K562 (cell line): ENCODE results near the gene PURA. TPM values are rescaled to one million over a fixed set of nuclear protein-coding genes. Genes with fewer than 3 reads are reported as not detected.
A peak's percentile ranks its signal among the peaks of the same experiment; 100 is the strongest.

Experiments used
- CC2D1A ChIP-seq: fragments of 450-650 bp; IDR thresholded peaks from 2 replicates; pipeline ENCODE4 v1.6.1; 2017; ENCODE audit warnings: mild to moderate bottlenecking
- ELF1 ChIP-seq: fragments of 200-800 bp; sonication (Bioruptor generic); IDR thresholded peaks from 2 replicates; pipeline ENCODE4 v1.6.1; 2016; ENCODE audit warnings: missing genetic modification characterization, missing compliant biosample characterization
- KLF16 ChIP-seq: IDR thresholded peaks from 2 replicates; pipeline ENCODE4 v1.6.1; 2016; ENCODE audit warnings: antibody characterized with exemption
- PHB2 ChIP-seq: fragments of 450-650 bp; IDR thresholded peaks from 2 replicates; pipeline ENCODE4 v1.6.1; 2017; ENCODE audit warnings: low read depth
- PTRF ChIP-seq: fragments of 450-650 bp; IDR thresholded peaks from 2 replicates; pipeline ENCODE4 v1.6.1; 2016; ENCODE audit warnings: mild to moderate bottlenecking, missing genetic modification characterization, missing compliant biosample characterization
- RB1 ChIP-seq: fragments of 450-650 bp; IDR thresholded peaks from 2 replicates; pipeline ENCODE4 v1.6.1; 2017; ENCODE audit warnings: low read depth, mild to moderate bottlenecking
- REST ChIP-seq, 2 experiments: fragments of 450-650 bp; formaldehyde crosslinking in 1 of 2; IDR thresholded peaks; 2 replicates each; pipeline versions ENCODE4 v1.4.0 to v1.6.1; 2014 to 2020; ENCODE audit warnings: mild to moderate bottlenecking in 2 of 2, borderline replicate concordance in 1 of 2, low read depth in 1 of 2
- RFX7 ChIP-seq: fragments of 250-450 bp; sonication (Bioruptor Pico); IDR thresholded peaks from 2 replicates; pipeline ENCODE4 v1.5.1; 2021; ENCODE audit warnings: mild to moderate bottlenecking
- SNAPC5 ChIP-seq: fragments of 250-450 bp; sonication (Bioruptor Pico); IDR thresholded peaks from 2 replicates; pipeline ENCODE4 v1.8.0; 2021; ENCODE audit warnings: moderate library complexity, mild to moderate bottlenecking, inconsistent platforms
- SRSF1 ChIP-seq: fragments of 200-400 bp; formaldehyde crosslinking; IDR thresholded peaks from 2 replicates; pipeline ENCODE4 v1.6.1; 2017; ENCODE audit warnings: mild to moderate bottlenecking, low read depth, low read length, moderate library complexity
- ZBTB11 ChIP-seq, 3 experiments: fragments of 200-800 bp in 1 of 3; fragments of 250-450 bp in 1 of 3; fragments of 450-650 bp in 1 of 3; sonication (Bioruptor Pico) in 1 of 3; sonication (Bioruptor generic) in 1 of 3; formaldehyde crosslinking in 1 of 3; IDR thresholded peaks; 2 replicates each; pipeline versions ENCODE4 v1.6.1 to v1.8.0; 2016 to 2022; ENCODE audit warnings: mild to moderate bottlenecking in 2 of 3, missing genetic modification characterization in 2 of 3, missing compliant biosample characterization in 1 of 3, moderate library complexity in 1 of 3
- ZNF274 ChIP-seq: IDR thresholded peaks from 2 replicates; pipeline ENCODE4 v1.6.1; 2011; ENCODE audit warnings: low read depth, mild to moderate bottlenecking, low read length, moderate library complexity, borderline replicate concordance
- ZNF398 ChIP-seq: fragments of 250-450 bp; sonication (Bioruptor Pico); IDR thresholded peaks from 2 replicates; pipeline ENCODE4 v1.8.0; 2021; ENCODE audit warnings: moderate library complexity, mild to moderate bottlenecking, inconsistent platforms
- polyA plus RNA-seq, 8 experiments: library from polyadenylated mRNA; depleted of rRNA in 4 of 8; stranded (reverse) in 5 of 8; unstranded in 3 of 8; fragments of >200 nt; fragmentation: Nextera tagmentation in 2 of 8; fragmentation: Illumina TruSeq in 1 of 8; extraction: Ambion mirVana in 2 of 8; extraction: Trizol in 1 of 8; gene quantifications; 2 replicates each; pipeline versions ENCODE4 v1.2.1 to v1.2.3, GENCODE V29; 2011 to 2014; ENCODE audit warnings: inconsistent platforms in 1 of 8, missing spikeins in 1 of 8
- total RNA-seq, 7 experiments: library from RNA; depleted of rRNA in 6 of 7; stranded (reverse); fragments of >200 nt in 6 of 7; fragmentation: Illumina TruSeq in 2 of 7; extraction: Trizol in 2 of 7; gene quantifications; 2 replicates each; pipeline versions ENCODE4 v1.2.1 to v1.2.3, GENCODE V29; 2011 to 2021; ENCODE audit warnings: low replicate concordance in 1 of 7

Gene PURA
- total and polyA plus RNA-seq, 9 of the 15 experiments (the other 6 are each of a cell fraction or from before 2014, with no cell fraction given) = 3.2 to 11.1 (median 5.4) TPM

DNA sequence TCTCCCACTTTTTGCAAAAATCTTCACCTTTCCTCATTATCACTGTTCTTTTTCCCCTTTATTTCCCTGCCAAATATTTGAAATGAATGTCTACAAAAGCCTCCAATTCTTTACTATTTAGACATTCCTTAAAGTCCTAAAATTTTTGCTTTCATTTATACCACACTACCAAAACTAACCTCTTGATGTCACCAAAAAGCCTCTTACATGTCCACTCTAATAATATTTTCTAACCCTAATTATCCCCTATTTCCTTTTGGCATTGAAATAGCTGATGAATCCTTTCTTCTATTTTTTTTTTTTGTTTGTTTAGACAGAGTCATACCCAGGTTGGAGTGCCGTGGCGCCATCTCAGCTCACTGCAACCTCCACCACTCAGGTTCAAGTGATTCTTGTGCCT, 38.5 kb upstream of the PURA start (continued):
- TF ChIP-seq ZBTB11 (CRISPR knock-in tag; IDR thresholded peaks at IDR 0.05) = no peak
- TF ChIP-seq SRSF1 = no peak
- TF ChIP-seq ZNF274 = no peak
- no peak for TF ChIP-seq ELF1 (tag)
- TF ChIP-seq KLF16 = no peak
- TF ChIP-seq RB1 = no peak
- no peak for TF ChIP-seq RFX7
- TF ChIP-seq REST (IDR thresholded peaks at IDR 0.05; ENCODE audit: borderline replicate concordance) = peak; percentile 53; the same call in 1 of the 2 replicates
- TF ChIP-seq REST (CRISPR knock-in tag; IDR thresholded peaks at IDR 0.05; ENCODE audit: low read depth) = no peak
- peak; percentile 22; the same call in 1 of the 2 replicates for TF ChIP-seq CC2D1A
- no peak for TF ChIP-seq SNAPC5
- no peak for TF ChIP-seq ZNF398
- no peak for TF ChIP-seq PHB2
- no peak for TF ChIP-seq PTRF (tag)
